Tibial artery (tissue), 4 donors: Measurements from ENCODE around the gene THBS1.

Experiments
- DNase-seq, 2 donors: peaks; one replicate each; pipeline ENCODE4 v3.0.0-alpha.2; 2019
- H3K27ac ChIP-seq, 2 donors: fragments of 200-600 bp; sonication (generic) in 1 of 2; 1 replicate in 1 of 2; 2 replicates in 1 of 2; pipeline ENCODE4 v1.5.1; 2018 to 2019; ENCODE audit warnings: mild to moderate bottlenecking in 1 of 2
- H3K27me3 ChIP-seq, 2 donors: fragments of 200-600 bp; sonication (generic) in 1 of 2; one replicate each; pipeline versions ENCODE4 v1.5.1 to v1.6.0; 2016 to 2019
- H3K36me3 ChIP-seq, 3 donors: fragments of 200-600 bp; sonication (generic) in 2 of 3; one replicate each; pipeline ENCODE4 v1.5.1; 2016 to 2019; ENCODE audit warnings: mild to moderate bottlenecking in 2 of 3
- H3K4me1 ChIP-seq, 4 donors: fragments of 200-600 bp; sonication (generic) in 2 of 4; 1 replicate in 3 of 4; 2 replicates in 1 of 4; pipeline ENCODE4 v1.5.1; 2016 to 2019
- H3K4me3 ChIP-seq, 2 donors: fragments of 200-600 bp; sonication (generic) in 1 of 2; 1 replicate in 1 of 2; 2 replicates in 1 of 2; pipeline ENCODE4 v1.5.1; 2018 to 2019; ENCODE audit warnings: mild to moderate bottlenecking in 2 of 2
- H3K9me3 ChIP-seq, 3 donors: fragments of 200-600 bp; sonication (generic) in 1 of 3; one replicate each; pipeline ENCODE4 v1.5.1; 2016 to 2019
- intact Hi-C: fragments of 100-400 bp; cut with DNase I; formaldehyde crosslinking; loops from one replicate; pipeline ENCODE4 v1.15.0; 2023; ENCODE audit warnings: low total_unique reads
- TF ChIP-seq, protein P1 (sequence below), 2 experiments: fragments of 200-600 bp in 1 of 2; fragments of 450-650 bp in 1 of 2; IDR thresholded peaks; one replicate each; pipeline ENCODE4 v1.5.1; 2017 to 2019; ENCODE audit warnings: antibody characterized with exemption in 2 of 2, mild to moderate bottlenecking in 1 of 2, moderate library complexity in 1 of 2

THBS1 gene

DNA sequence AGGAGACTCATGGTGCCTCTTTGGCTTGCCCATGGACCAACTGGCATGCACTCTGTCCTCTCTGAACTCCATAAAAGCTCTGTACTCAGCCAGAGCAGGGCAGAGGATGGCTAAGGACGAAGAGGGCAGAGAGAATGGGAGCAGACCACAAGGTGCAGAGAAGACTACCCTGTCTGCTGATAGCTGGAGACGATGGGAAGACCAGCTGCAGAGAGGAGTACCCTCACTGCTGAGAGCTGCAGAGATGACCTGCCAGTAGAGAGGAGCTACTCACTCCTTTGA is 65.0 kb downstream of the THBS1 start:
- no peak for DNase-seq
- H3K27me3 ChIP-seq, result no peaks in the 10 kb centered on the region
- no peaks in the 10 kb centered on the region for H3K36me3 ChIP-seq
- TF ChIP-seq, protein P1, sequence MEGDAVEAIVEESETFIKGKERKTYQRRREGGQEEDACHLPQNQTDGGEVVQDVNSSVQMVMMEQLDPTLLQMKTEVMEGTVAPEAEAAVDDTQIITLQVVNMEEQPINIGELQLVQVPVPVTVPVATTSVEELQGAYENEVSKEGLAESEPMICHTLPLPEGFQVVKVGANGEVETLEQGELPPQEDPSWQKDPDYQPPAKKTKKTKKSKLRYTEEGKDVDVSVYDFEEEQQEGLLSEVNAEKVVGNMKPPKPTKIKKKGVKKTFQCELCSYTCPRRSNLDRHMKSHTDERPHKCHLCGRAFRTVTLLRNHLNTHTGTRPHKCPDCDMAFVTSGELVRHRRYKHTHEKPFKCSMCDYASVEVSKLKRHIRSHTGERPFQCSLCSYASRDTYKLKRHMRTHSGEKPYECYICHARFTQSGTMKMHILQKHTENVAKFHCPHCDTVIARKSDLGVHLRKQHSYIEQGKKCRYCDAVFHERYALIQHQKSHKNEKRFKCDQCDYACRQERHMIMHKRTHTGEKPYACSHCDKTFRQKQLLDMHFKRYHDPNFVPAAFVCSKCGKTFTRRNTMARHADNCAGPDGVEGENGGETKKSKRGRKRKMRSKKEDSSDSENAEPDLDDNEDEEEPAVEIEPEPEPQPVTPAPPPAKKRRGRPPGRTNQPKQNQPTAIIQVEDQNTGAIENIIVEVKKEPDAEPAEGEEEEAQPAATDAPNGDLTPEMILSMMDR (IDR thresholded peaks at IDR 0.05), result no peak
- peaks cover 0 to 10% (median 3%) of the 10 kb centered on the region in 4 donors for H3K4me1 ChIP-seq
- intact Hi-C loops, result no loop called here
- H3K9me3 ChIP-seq, result no peaks in the 10 kb centered on the region
- H3K27ac ChIP-seq, result no peak overlapping the region
- H3K4me3 ChIP-seq, result no peak overlapping the region

DNA sequence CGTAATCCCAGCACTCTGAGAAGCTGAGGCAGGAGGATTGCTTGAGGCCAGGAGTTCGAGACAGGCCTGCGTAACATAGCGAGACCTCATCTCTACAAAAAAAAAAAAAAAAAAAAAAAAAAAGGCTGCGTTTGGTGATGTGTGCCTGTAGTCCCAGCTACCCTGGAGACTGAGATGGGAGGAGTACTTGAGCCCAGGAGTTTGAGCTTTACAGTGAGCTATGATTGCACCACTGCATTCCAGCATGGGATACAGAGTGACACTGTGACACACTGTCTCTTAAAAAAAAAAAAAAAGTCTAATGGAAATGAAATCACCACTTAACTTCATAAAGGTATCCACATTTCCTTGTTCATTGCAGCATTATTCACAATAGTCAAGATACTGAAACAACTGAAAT is 65.5 kb downstream of the THBS1 start:
- Histone ChIP-seq H3K27me3 (no peaks in the 10 kb centered on the region), H3K9me3 (no peaks in the 10 kb centered on the region), H3K4me1 (peaks cover 0 to 10% (median 3%) of the 10 kb centered on the region in 4 donors), H3K27ac (no peak overlapping the region), H3K36me3 (no peaks in the 10 kb centered on the region), H3K4me3 (no peak overlapping the region)
- TF ChIP-seq, protein P1 (IDR thresholded peaks at IDR 0.05), result no peak
- DNase-seq, result no peak
- intact Hi-C loops, result no loop called here
